K562 (cell line): ENCODE results near the gene BCAS1. TPM values are rescaled to one million over a fixed set of nuclear protein-coding genes. Genes with fewer than 3 reads are reported as not detected.

Source experiments
- ARID1B ChIP-seq: fragments of 450-650 bp; IDR thresholded peaks from 2 replicates; pipeline ENCODE4 v1.6.1; 2016; ENCODE audit warnings: antibody characterized with exemption, mild to moderate bottlenecking, inconsistent platforms
- EP300 ChIP-seq: IDR thresholded peaks from 2 replicates; pipeline ENCODE4 v1.6.1; 2012; ENCODE audit warnings: low read length, improper control_type of control experiment
- HDAC1 ChIP-seq, 2 experiments: fragments of 450-650 bp; IDR thresholded peaks; 2 replicates each; pipeline ENCODE4 v1.6.1; 2016 to 2017; ENCODE audit warnings: inconsistent platforms in 1 of 2, mild to moderate bottlenecking in 1 of 2, moderate library complexity in 1 of 2
- HDAC3 ChIP-seq: fragments of 450-650 bp; IDR thresholded peaks from 2 replicates; pipeline ENCODE4 v1.6.1; 2018; ENCODE audit warnings: borderline replicate concordance, mild to moderate bottlenecking, moderate library complexity; ENCODE audit not compliant: partially characterized antibody
- REST ChIP-seq, 2 experiments: fragments of 450-650 bp; formaldehyde crosslinking in 1 of 2; IDR thresholded peaks; 2 replicates each; pipeline versions ENCODE4 v1.4.0 to v1.6.1; 2014 to 2020; ENCODE audit warnings: mild to moderate bottlenecking in 2 of 2, borderline replicate concordance in 1 of 2, low read depth in 1 of 2
- THRB ChIP-seq: fragments of 450-650 bp; formaldehyde crosslinking; conservative IDR thresholded peaks from 2 replicates; pipeline ENCODE4 v1.4.0; 2022; ENCODE audit warnings: mild to moderate bottlenecking, missing genetic modification characterization
- TOE1 ChIP-seq, 2 experiments: fragments of 450-650 bp in 1 of 2; sonication (generic) in 1 of 2; formaldehyde crosslinking in 1 of 2; IDR thresholded peaks; 2 replicates each; pipeline versions ENCODE4 v1.7.1 to v1.8.0; 2016 to 2022; ENCODE audit warnings: borderline replicate concordance in 2 of 2, mild to moderate bottlenecking in 2 of 2, antibody characterized with exemption in 1 of 2, inconsistent platforms in 1 of 2, low read depth in 1 of 2, missing genetic modification reagents in 1 of 2, moderate library complexity in 1 of 2
- ZBTB11 ChIP-seq, 3 experiments: fragments of 200-800 bp in 1 of 3; fragments of 250-450 bp in 1 of 3; fragments of 450-650 bp in 1 of 3; sonication (Bioruptor Pico) in 1 of 3; sonication (Bioruptor generic) in 1 of 3; formaldehyde crosslinking in 1 of 3; IDR thresholded peaks; 2 replicates each; pipeline versions ENCODE4 v1.6.1 to v1.8.0; 2016 to 2022; ENCODE audit warnings: mild to moderate bottlenecking in 2 of 3, missing genetic modification characterization in 2 of 3, missing compliant biosample characterization in 1 of 3, moderate library complexity in 1 of 3
- ZNF740 ChIP-seq, 3 experiments: fragments of 200-800 bp in 1 of 3; sonication (Bioruptor generic) in 1 of 3; sonication (generic) in 1 of 3; formaldehyde crosslinking in 1 of 3; IDR thresholded peaks; 2 replicates each; pipeline versions ENCODE4 v1.6.1 to v1.8.0; 2016 to 2022; ENCODE audit warnings: mild to moderate bottlenecking in 2 of 3, missing compliant biosample characterization in 2 of 3, missing genetic modification characterization in 2 of 3, missing genetic modification reagents in 1 of 3
- polyA plus RNA-seq, 8 experiments: library from polyadenylated mRNA; depleted of rRNA in 4 of 8; stranded (reverse) in 5 of 8; unstranded in 3 of 8; fragments of >200 nt; fragmentation: Nextera tagmentation in 2 of 8; fragmentation: Illumina TruSeq in 1 of 8; extraction: Ambion mirVana in 2 of 8; extraction: Trizol in 1 of 8; gene quantifications; 2 replicates each; pipeline versions ENCODE4 v1.2.1 to v1.2.3, GENCODE V29; 2011 to 2014; ENCODE audit warnings: inconsistent platforms in 1 of 8, missing spikeins in 1 of 8
- total RNA-seq, 7 experiments: library from RNA; depleted of rRNA in 6 of 7; stranded (reverse); fragments of >200 nt in 6 of 7; fragmentation: Illumina TruSeq in 2 of 7; extraction: Trizol in 2 of 7; gene quantifications; 2 replicates each; pipeline versions ENCODE4 v1.2.1 to v1.2.3, GENCODE V29; 2011 to 2021; ENCODE audit warnings: low replicate concordance in 1 of 7

Gene BCAS1
- total and polyA plus RNA-seq, 9 of the 15 experiments (the other 6 are each of a cell fraction or from before 2014, with no cell fraction given) = 0.18 to 2.3 (median 0.93) TPM

- TF ChIP-seq TOE1 (IDR thresholded peaks at IDR 0.05; ENCODE audit: borderline replicate concordance) = 0 out of 2 replicates have a peak, but pooled peaks have one; percentile 8
- TF ChIP-seq TOE1 (CRISPR knock-in tag; IDR thresholded peaks at IDR 0.05; ENCODE audit: borderline replicate concordance, low read depth) = no peak
- no peak for TF ChIP-seq EP300
- TF ChIP-seq ARID1B = peak; percentile 36; the same call in 1 of the 2 replicates
- TF ChIP-seq HDAC3 = peak; percentile 16
- TF ChIP-seq HDAC1 (IDR thresholded peaks at IDR 0.05) = peak in 1 of 2 experiments; percentile 16; a peak in 1 of 4 replicates
- TF ChIP-seq REST (IDR thresholded peaks at IDR 0.05; ENCODE audit: borderline replicate concordance) = peak; percentile 18; the same call in 1 of the 2 replicates
- TF ChIP-seq REST (CRISPR knock-in tag; IDR thresholded peaks at IDR 0.05; ENCODE audit: low read depth) = no peak
- TF ChIP-seq THRB (CRISPR knock-in tag) = 0 out of 2 replicates have a peak, but pooled peaks have one; percentile 8
- peak in 1 of 3 experiments; percentile 85; a peak in 1 of 6 replicates for TF ChIP-seq ZBTB11 (CRISPR knock-in tag; IDR thresholded peaks at IDR 0.05)
- TF ChIP-seq ZNF740 (CRISPR knock-in tag; IDR thresholded peaks at IDR 0.05) = no peak
- TF ChIP-seq ZNF740 (tag; IDR thresholded peaks at IDR 0.05) = 0 out of 4 replicates have a peak, but pooled peaks of 1 of the 2 experiments have one; percentile 27
These were observed 155.5 kb downstream of the BCAS1 start (continued) for GRCh38 chr20:53914781-53915445.
